Nephron (organoid): ENCODE data around the gene ELF5.

ENCODE experiments used
- H3K27ac Mint-ChIP-seq, 3 experiments: 2 replicates each; pipeline ENCODE4 v1.8.0; 2020; ENCODE audit warnings: mixed read lengths in 3 of 3, mild to moderate bottlenecking in 2 of 3, moderate library complexity in 1 of 3
- H3K27me3 Mint-ChIP-seq: 2 replicates; pipeline ENCODE4 v1.8.0; 2021; ENCODE audit warnings: low read depth, mild to moderate bottlenecking, moderate library complexity, mixed read lengths
- H3K36me3 Mint-ChIP-seq: 2 replicates; pipeline ENCODE4 v1.8.0; 2020; ENCODE audit warnings: low read depth, mixed read lengths
- H3K4me1 Mint-ChIP-seq: 2 replicates; pipeline ENCODE4 v1.8.0; 2020; ENCODE audit warnings: mixed read lengths
- H3K4me3 Mint-ChIP-seq, 3 experiments: 2 replicates each; pipeline ENCODE4 v1.8.0; 2020; ENCODE audit warnings: mild to moderate bottlenecking in 3 of 3, mixed read lengths in 3 of 3, moderate library complexity in 2 of 3
- H3K9me3 Mint-ChIP-seq: 2 replicates; pipeline ENCODE4 v1.8.0; 2020; ENCODE audit warnings: mixed read lengths
- CTCF ChIP-seq, 3 experiments: fragments of 200-600 bp; sonication (generic); IDR thresholded peaks; one replicate each; pipeline ENCODE4 v1.5.0; 2021; ENCODE audit warnings: antibody characterized with exemption in 3 of 3; ENCODE audit not compliant: unreplicated experiment in 3 of 3

Gene ELF5

GRCh38 chr11:34432822-34433221 is 80.8 kb downstream of the ELF5 start:
- H3K9me3 Mint-ChIP-seq = no peaks in the 10 kb centered on the region
- H3K4me1 Mint-ChIP-seq = no peaks in the 10 kb centered on the region
- no peaks in the 10 kb centered on the region for H3K36me3 Mint-ChIP-seq
- no peak overlapping the region for H3K4me3 Mint-ChIP-seq
- H3K27me3 Mint-ChIP-seq = peaks cover 4% of the 10 kb centered on the region
- no peak for TF ChIP-seq CTCF (IDR thresholded peaks at IDR 0.05; ENCODE audit: unreplicated experiment in 3 of 3)
- no peak overlapping the region for H3K27ac Mint-ChIP-seq

- H3K27ac Mint-ChIP-seq = no peak overlapping the region
- H3K9me3 Mint-ChIP-seq = no peaks in the 10 kb centered on the region
- TF ChIP-seq CTCF (IDR thresholded peaks at IDR 0.05; ENCODE audit: unreplicated experiment in 3 of 3) = no peak
- H3K4me1 Mint-ChIP-seq = peaks cover 3% of the 10 kb centered on the region
- H3K4me3 Mint-ChIP-seq = no peak overlapping the region
- H3K27me3 Mint-ChIP-seq = peaks cover 4% of the 10 kb centered on the region
- H3K36me3 Mint-ChIP-seq = no peaks in the 10 kb centered on the region
Observed at GRCh38 chr11:34431979-34432378, 81.6 kb downstream of the ELF5 start.
